Fibroblast of lung (primary cell): ENCODE results near the gene MBD1. TPM values are rescaled to one million over a fixed set of nuclear protein-coding genes. Genes with fewer than 3 reads are reported as not detected.

Source experiments
- DNase-seq, 2 donors: peaks; one replicate each; pipeline versions ENCODE4 v3.0.0 to v3.0.0-alpha.2; 2010; ENCODE audit warnings: low read depth in 2 of 2
- H2AFZ ChIP-seq: 2 replicates; pipeline ENCODE4 v1.5.1; 2012; ENCODE audit warnings: low read length, control low read depth, inconsistent platforms
- H3K27ac ChIP-seq: 2 replicates; pipeline ENCODE4 v1.5.1; 2011; ENCODE audit warnings: low read length, control low read depth; ENCODE audit not compliant: insufficient read depth
- H3K27me3 ChIP-seq: 2 replicates; pipeline ENCODE4 v1.5.1; 2011; ENCODE audit warnings: mild to moderate bottlenecking, low read length; ENCODE audit not compliant: control insufficient read depth, insufficient read depth
- H3K36me3 ChIP-seq: 2 replicates; pipeline ENCODE4 v1.5.1; 2011; ENCODE audit warnings: low read length; ENCODE audit not compliant: control insufficient read depth, insufficient read depth
- H3K4me1 ChIP-seq: 2 replicates; pipeline ENCODE4 v1.5.1; 2011; ENCODE audit warnings: low read length; ENCODE audit not compliant: control insufficient read depth, insufficient read depth; ENCODE audit errors: extremely low read depth
- H3K4me2 ChIP-seq: 2 replicates; pipeline ENCODE4 v1.5.1; 2011; ENCODE audit warnings: low read length, control low read depth; ENCODE audit not compliant: insufficient read depth; ENCODE audit errors: extremely low read depth
- H3K4me3 ChIP-seq, 4 experiments: fragments of 200-600 bp in 1 of 4; sonication (generic) in 1 of 4; replicated peaks in 1 of 4; 2 replicates each; pipeline ENCODE4 v1.5.1; 2011 to 2016; ENCODE audit warnings: low read length in 4 of 4, low read depth in 3 of 4, mild to moderate bottlenecking in 3 of 4, control low read depth in 2 of 4, inconsistent platforms in 1 of 4, mixed read lengths in 1 of 4; ENCODE audit not compliant: insufficient read depth in 1 of 4; ENCODE audit errors: control extremely low read depth in 1 of 4
- H3K79me2 ChIP-seq: 2 replicates; pipeline ENCODE4 v1.5.1; 2012; ENCODE audit warnings: mild to moderate bottlenecking, low read length, inconsistent platforms; ENCODE audit not compliant: control insufficient read depth, insufficient read depth
- H3K9ac ChIP-seq: 2 replicates; pipeline ENCODE4 v1.5.1; 2011; ENCODE audit warnings: mild to moderate bottlenecking, low read length, control low read depth; ENCODE audit not compliant: insufficient read depth
- H3K9me3 ChIP-seq: 2 replicates; pipeline ENCODE4 v1.5.1; 2012; ENCODE audit warnings: low read depth, low read length; ENCODE audit not compliant: control insufficient read depth, insufficient read depth
- H4K20me1 ChIP-seq: 2 replicates; pipeline ENCODE4 v1.5.1; 2011; ENCODE audit warnings: low read length; ENCODE audit not compliant: control insufficient read depth, insufficient read depth; ENCODE audit errors: extremely low read depth
- CTCF ChIP-seq, 2 donors: IDR thresholded peaks in 1 of 2; conservative IDR thresholded peaks in 1 of 2; 1 replicate in 1 of 2; 2 replicates in 1 of 2; pipeline ENCODE4 v1.5.1; 2011 to 2012; ENCODE audit warnings: low read length in 2 of 2, control low read depth in 1 of 2, inconsistent platforms in 1 of 2, low read depth in 1 of 2, mild to moderate bottlenecking in 1 of 2
- EZH2 ChIP-seq: IDR thresholded peaks from 2 replicates; pipeline ENCODE4 v1.5.1; 2012; ENCODE audit warnings: low read length, control low read depth, mild to moderate bottlenecking; ENCODE audit errors: missing control alignments
- polyA plus RNA-seq, 2 donors: library from polyadenylated mRNA; depleted of rRNA in 1 of 2; stranded (reverse) in 1 of 2; unstranded in 1 of 2; fragments of >200 nt; gene quantifications; 2 replicates each; pipeline ENCODE4 v1.2.1, GENCODE V29; 2011 to 2012; ENCODE audit warnings: missing spikeins in 1 of 2
- total RNA-seq: library from RNA; depleted of rRNA; stranded (reverse); fragments of >200 nt; gene quantifications from 2 replicates; pipeline ENCODE4 v1.2.1, GENCODE V29; 2014

Gene MBD1
- total and polyA plus RNA-seq, 2 donors (not counting 1 experiment from before 2014, with no cell fraction given): 31.1 to 53.3 TPM

GRCh38 chr18:50280707-50281294, 522 bp downstream of the MBD1 start:
- TF ChIP-seq EZH2 (no peak), CTCF (conservative IDR thresholded peaks at IDR 0.05 in 1 of 2, IDR thresholded peaks at IDR 0.05 in 1 of 2; ENCODE audit: low read depth in 1 of 2, low read length in 2 of 2) (no peak)
- peak overlapping the region; percentile 91 to 100 (median 96) for H3K4me3 ChIP-seq
- no peaks in the 10 kb centered on the region for H3K27me3 ChIP-seq
- DNase-seq: no peak
- H3K9ac ChIP-seq: peak overlapping the region; percentile 85
- peaks cover 39% of the 10 kb centered on the region for H3K36me3 ChIP-seq
- H3K27ac ChIP-seq: peak overlapping the region; percentile 92
- peak overlapping the region; percentile 67 for H3K4me2 ChIP-seq
- H3K79me2 ChIP-seq: peaks cover 30% of the 10 kb centered on the region
- H3K9me3 ChIP-seq: no peaks in the 10 kb centered on the region
- no peaks in the 10 kb centered on the region for H4K20me1 ChIP-seq
- peak overlapping the region; percentile 94 for H2AFZ ChIP-seq
- peaks cover 2% of the 10 kb centered on the region for H3K4me1 ChIP-seq

DNA sequence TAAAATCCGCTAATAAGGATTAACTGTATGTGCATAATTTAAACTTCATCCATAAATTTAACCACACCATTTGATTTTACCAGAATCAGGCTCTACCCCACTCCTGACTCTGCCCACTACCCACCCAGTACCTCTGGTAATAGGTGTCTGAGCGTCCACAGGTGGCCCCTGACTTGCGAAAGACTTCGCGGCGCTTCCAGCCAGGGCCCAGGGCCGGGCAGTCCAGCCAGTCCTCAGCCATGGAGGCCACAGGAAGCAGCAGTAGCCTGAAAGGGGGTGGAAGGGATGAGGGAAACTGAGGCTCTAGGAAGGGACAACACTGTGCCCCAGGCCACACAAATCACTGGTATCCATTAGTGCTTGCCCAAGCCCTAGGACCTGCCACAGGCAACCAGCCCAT, 1.6 kb downstream of the MBD1 start:
- Histone ChIP-seq H3K27ac (no peak overlapping the region), H3K4me1 (peaks cover 2% of the 10 kb centered on the region), H3K36me3 (peaks cover 38% of the 10 kb centered on the region), H3K9ac (no peak overlapping the region), H3K27me3 (no peaks in the 10 kb centered on the region), H3K4me3 (peak overlapping the region in 3 of 4 experiments; percentile 94 to 100 (median 97)), H3K9me3 (no peaks in the 10 kb centered on the region), H4K20me1 (no peaks in the 10 kb centered on the region), H2AFZ (no peak overlapping the region), H3K4me2 (peak overlapping the region; percentile 67), H3K79me2 (peaks cover 30% of the 10 kb centered on the region)
- TF ChIP-seq EZH2 (no peak), CTCF (conservative IDR thresholded peaks at IDR 0.05 in 1 of 2, IDR thresholded peaks at IDR 0.05 in 1 of 2; ENCODE audit: low read depth in 1 of 2, low read length in 2 of 2) (no peak)
- no peak for DNase-seq

GRCh38 chr18:50277942-50278341, 3.4 kb downstream of the MBD1 start:
- H2AFZ ChIP-seq: no peak overlapping the region
- peak; percentile 42 to 79 for DNase-seq
- no peaks in the 10 kb centered on the region for H3K27me3 ChIP-seq
- H3K36me3 ChIP-seq: peaks cover 40% of the 10 kb centered on the region
- H3K27ac ChIP-seq: no peak overlapping the region
- no peak overlapping the region for H3K4me2 ChIP-seq
- TF ChIP-seq EZH2 (no peak), CTCF (conservative IDR thresholded peaks at IDR 0.05 in 1 of 2, IDR thresholded peaks at IDR 0.05 in 1 of 2; ENCODE audit: low read depth in 1 of 2, low read length in 2 of 2) (no peak)
- peaks cover 30% of the 10 kb centered on the region for H3K79me2 ChIP-seq
- no peak overlapping the region for H3K4me3 ChIP-seq
- H4K20me1 ChIP-seq: no peaks in the 10 kb centered on the region
- no peaks in the 10 kb centered on the region for H3K9me3 ChIP-seq
- peaks cover 2% of the 10 kb centered on the region for H3K4me1 ChIP-seq
- no peak overlapping the region for H3K9ac ChIP-seq
